Amniotic stem cell (primary cell): ENCODE results near the gene SCGB1C1.
"Not testable (repeated sequence)": the region's sequence is repeated elsewhere in the genome, so short reads cannot be mapped to it uniquely, and the experiment has no call there.

Experiments used
- DNase-seq: peaks from one replicate; lab custom pipeline; 2025; lab: John Stamatoyannopoulos, UW

The SCGB1C1 gene

DNA sequence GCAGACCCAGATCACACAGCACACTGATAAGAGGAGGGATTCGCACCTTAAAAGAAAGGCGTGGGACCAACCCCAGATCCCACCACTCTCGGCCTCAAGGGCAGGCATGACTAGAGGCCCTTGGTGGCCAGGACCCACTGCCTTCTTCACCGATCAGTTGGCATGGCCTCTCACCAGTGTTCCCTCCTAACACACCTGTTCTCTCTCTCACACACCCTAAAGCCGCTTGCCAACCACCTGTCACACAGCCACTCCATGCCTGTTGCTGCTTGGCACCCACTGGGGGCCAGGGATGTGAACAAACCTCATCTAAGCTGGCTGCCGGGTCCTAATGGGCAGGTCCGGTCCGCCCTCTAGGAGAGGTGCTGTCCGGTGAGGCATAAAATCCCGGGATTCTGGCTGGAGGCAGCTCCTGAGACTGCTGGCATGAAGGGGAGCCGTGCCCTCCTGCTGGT is at the start of gene SCGB1C1:
Gene SCGB1C1, plus strand, starts transcription at position 405 of the 455 bp plus-strand sequence. Its CDS starts 22 bp downstream, at position 427.
- DNase-seq = not testable (repeated sequence)

- not testable (repeated sequence) for DNase-seq
These were observed 12.6 kb upstream of the SCGB1C1 start for GRCh38 chr11:180242-180641.

GRCh38 chr11:189200-189783 is 3.6 kb upstream of the SCGB1C1 start:
- DNase-seq = not testable (repeated sequence)

GRCh38 chr11:189843-190311 is 3.0 kb upstream of the SCGB1C1 start:
- not testable (repeated sequence) for DNase-seq

DNA sequence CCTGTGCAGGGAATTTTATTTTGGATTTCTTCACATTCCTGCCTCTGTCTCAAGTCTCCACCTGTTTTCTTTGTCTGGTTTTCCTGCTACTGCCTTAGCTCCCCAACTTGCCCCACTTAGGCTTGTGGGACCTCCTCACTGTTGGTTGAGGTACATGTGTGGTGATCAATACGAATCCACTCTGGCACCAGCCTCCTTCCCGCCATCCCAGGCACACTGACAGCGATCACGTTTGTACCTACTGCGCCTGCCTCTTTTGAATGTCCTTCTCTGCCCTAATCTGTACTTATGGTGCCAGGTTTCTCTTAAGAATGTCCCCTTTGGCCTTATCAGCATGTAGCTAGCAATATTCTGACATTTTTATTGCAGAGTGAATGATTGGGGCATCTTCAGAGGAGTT is 2.3 kb upstream of the SCGB1C1 start:
- DNase-seq = not testable (repeated sequence)

- not testable (repeated sequence) for DNase-seq
These were observed 1.1 kb upstream of the SCGB1C1 start for GRCh38 chr11:191490-192478.

DNA sequence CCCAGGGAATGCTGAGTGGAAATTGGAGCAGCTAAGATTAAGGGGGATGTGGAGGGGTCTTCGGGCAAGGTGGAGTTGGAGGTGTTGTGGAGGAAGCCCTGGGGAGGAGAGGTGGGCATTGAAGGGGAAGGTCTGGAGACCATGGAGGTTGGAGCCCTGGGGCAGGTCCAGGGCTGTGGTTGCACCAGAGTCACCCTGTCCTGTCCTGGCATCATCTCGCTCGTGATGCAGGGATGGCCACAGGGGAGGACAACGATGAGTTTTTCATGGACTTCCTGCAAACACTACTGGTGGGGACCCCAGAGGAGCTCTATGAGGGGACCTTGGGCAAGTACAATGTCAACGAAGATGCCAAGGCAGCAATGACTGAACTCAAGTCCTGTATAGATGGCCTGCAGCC is 603 bp downstream of the SCGB1C1 start:
- not testable (repeated sequence) for DNase-seq

DNA sequence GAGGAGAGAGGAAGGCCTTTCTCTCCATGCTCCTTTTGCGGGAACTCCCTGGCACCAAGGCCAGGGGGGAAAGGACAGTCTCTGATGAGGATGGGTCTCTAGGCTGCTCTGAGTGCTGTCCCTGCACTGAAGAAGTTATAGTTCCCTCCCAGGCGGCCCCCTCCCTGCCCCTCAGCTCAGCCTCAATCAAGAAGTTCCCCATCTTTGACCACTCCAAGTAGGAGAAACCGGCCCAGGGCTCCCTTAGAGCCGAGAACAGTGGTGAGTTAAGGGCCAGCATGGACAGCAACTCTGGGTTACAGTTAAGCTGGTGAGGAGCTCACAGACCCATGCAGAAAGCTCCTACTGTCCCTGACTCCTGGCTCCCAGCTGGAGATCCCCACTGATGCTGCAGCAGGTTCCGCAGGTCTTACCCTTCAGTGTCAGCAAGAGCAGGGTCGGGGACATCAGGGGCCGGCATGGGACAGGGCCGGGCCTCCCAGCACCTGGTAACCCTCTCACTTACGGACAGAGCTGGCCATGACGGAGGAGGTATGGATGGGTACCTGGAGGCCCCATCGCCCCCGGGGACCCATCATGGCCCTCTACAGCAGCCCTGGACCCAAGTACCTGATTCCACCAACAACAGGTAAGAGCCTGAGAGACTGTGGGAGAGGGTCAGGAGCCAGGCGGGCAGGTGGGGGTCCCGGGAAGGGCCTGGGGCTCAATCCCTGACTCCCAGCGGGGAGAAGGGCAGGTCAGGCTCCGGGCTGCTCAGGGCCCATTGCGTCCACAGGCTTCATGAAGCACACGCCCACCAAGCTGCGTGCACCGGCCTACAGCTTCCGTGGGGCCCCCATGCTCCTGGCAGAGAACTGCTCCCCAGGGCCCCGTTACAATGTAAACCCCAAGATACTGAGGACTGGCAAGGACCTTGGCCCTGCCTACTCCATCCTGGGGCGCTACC is 4.2 kb downstream of the SCGB1C1 start:
- no peak for DNase-seq

- no peak for DNase-seq
These were observed 4.9 kb downstream of the SCGB1C1 start for GRCh38 chr11:197741-198235.

DNA sequence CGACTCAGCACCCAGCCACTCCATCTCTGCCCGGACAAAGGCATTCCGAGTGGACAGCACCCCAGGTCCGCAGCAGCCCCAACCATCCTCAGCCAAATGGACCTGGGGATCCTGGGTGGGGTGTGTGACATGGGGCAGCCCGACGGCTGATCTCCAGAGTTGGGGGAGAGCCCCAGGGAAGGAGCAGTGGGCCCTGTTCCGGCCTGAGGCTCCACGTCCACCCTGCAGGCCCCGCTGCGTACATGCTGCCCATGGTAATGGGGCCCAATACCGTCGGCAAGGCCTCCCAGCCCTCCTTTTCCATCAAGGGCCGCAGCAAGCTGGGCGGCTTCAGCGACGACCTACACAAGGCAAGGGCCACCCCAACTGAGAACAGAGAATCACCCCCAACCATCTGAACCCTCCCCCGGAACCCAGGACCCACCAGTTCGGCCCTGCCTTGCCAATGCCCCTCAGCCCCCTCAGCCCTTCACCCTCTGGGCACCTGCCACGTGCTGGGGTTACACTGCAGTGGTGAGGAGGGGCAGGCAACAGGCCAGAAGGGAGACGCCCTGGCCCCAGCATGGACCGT is 5.4 kb downstream of the SCGB1C1 start:
- DNase-seq = no peak

DNA sequence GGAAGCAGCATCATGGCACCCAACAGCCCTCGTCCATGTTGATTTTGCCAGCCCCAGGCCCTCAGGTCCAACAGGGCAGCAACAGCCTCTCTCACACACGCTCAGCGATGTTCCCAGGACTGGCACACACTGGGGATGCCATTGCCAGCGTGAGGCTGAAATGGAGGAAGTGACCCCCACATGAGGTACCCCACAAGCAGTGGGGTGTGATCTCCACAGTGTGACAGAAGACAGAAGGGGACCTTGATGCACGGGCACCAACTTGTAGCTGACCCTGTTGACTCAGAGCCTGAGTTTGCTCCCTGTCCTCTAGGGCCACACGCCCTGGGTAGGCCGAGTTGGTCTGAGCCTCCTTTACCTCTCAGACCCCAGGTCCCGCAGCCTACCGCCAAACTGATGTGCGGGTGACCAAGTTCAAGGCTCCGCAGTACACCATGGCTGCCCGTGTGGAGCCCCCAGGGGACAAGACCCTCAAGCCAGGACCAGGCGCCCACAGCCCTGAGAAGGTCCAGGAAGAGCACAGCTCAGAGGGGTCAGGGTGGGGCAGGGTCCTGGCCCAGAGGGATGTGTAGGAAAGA is 6.2 kb downstream of the SCGB1C1 start:
- no peak for DNase-seq

DNA sequence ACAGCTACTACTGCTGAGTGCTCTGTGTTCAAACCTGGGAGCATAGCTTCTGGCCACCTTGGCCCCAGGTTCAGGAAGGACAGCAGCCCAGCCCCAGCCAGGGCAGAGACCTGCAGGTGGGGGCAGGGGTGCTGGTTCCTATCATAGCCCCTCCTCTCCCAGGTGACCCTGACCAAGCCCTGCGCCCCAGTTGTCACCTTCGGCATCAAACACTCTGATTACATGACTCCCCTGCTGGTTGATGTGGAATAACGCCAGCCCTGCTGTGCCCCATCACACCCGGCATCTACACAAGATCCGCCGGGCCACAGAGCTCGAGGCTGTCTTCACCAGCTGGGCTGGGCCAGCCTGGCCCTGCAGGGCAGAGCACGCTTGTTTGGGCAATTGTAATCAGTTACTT is 6.9 kb downstream of the SCGB1C1 start:
- no peak for DNase-seq

DNA sequence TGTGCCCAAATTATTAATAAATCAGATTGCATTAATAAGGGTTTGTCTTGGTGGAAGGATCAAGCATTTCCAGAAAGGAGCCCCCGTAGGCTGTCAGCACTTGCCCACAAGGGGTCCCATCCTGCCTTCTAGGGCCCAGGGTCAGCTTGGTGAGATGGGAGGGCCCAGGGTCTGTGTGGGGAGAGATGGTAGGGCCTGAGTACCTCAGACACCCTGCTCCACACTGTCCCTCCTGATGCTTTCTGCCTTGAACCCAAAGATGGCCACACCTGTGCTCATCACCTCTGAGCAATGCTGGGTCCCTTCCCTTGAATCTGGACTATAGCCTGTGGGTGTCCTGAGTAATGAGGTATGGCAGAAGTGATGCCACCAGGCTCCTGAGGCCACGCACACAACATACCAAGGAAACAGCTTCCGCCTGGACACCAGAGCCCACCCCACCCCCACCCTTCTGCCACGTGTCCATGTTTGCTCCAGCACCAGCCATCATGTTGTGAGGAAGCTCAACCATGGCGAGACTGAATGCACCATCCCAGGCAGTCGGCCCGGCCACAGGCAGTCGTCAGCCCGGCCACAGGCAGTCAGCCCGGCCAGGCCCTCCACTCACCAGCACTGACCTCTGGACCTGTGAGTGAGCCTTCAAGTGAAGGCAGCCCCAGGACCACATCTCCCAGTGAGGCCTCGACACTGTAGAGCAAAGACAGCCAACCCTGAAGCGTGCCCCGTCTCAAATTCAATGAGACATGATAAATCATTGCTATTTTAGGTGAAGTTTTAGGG is 7.5 kb downstream of the SCGB1C1 start:
- no peak for DNase-seq

DNA sequence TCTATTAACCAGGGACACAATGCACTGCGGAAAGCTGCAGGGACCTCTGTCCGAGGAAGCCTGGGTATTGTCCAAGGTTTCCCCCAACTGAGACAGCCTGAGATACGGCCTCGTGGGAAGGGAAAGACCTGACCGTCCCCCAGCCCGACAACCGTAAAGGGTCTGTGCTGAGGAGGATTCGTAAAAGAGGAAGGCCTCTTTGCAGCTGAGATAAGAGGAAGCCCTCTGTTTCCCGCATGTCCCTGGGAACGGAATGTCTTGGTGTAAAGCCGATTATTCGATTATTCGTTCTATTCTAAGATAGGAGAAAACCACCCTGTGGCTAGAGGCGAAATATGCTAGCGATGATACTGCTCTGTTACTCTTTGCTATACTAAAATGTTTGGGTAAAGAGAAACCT is 9.1 kb downstream of the SCGB1C1 start:
- DNase-seq = no peak

GRCh38 chr11:202490-202889 is 9.6 kb downstream of the SCGB1C1 start:
- no peak for DNase-seq

- no peak for DNase-seq
These were observed 10.4 kb downstream of the SCGB1C1 start for GRCh38 chr11:203056-203944.

GRCh38 chr11:203945-204586 is 11.2 kb downstream of the SCGB1C1 start:
- DNase-seq = no peak

DNA sequence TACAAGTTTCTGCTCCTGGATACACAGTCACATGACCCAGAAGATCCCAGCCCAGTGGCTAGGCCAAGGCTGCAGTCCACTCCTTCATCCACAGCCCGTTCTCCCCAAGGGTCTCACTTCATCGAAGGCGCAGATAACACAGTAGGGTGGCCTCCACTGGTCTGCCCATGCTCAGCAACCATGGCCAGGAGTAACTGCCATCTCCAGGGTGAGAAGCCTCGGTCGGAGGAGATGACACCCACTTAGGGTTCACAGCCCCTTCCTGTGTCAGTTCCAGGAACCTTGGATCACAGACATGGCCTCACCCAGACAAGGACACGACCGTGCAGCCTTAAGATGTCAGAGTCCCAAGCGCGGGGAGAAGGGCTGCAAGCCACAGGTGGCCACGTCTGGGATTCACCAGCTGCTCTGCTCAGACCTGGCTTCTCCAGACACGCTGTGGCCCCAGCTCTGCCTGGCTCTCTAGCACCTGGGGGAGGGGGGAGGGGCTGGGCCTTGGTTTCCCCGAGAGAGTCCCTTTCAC is 11.8 kb downstream of the SCGB1C1 start:
- no peak for DNase-seq
